A549 (cell line): Measurements from ENCODE around the gene CELF3. TPM values are rescaled to one million over a fixed set of nuclear protein-coding genes. Genes with fewer than 3 reads are reported as not detected.
A peak's percentile ranks its signal among the peaks of the same experiment; 100 is the strongest.

Source experiments
- ATAC-seq, 2 experiments: fragments of 200-7000 bp in 1 of 2; fragments of >200 bp in 1 of 2; cut with Nextera tagmentation in 1 of 2; cut with Tn5 transposase in 1 of 2; 3 replicates each; pipeline versions ENCODE4 v1.8.0 to v1.9.1; 2018 to 2020; ENCODE audit warnings: mild to moderate bottlenecking in 1 of 2, moderate library complexity in 1 of 2
- CTCF ChIA-PET: fragments of 300-600 bp; sonication (Branson Sonifier 250); formaldehyde crosslinking; extraction: SDS; loops from one replicate; lab custom pipeline; 2021; ENCODE audit warnings: antibody characterized with exemption, inconsistent platforms; lab: Yijun Ruan, JAX
- POLR2A ChIA-PET: fragments of 350-600 bp; formaldehyde crosslinking; extraction: SDS; loops from one replicate; lab custom pipeline; 2021; ENCODE audit warnings: antibody characterized with exemption, inconsistent platforms; lab: Yijun Ruan, JAX
- DNase-seq, 2 experiments: peaks; one replicate each; pipeline versions ENCODE4 v3.0.0 to v3.0.0-alpha.2; 2011 to 2016; ENCODE audit warnings: low read depth in 1 of 2, low spot score in 1 of 2
- FAIRE-seq: peaks from 2 replicates; lab custom pipeline; 2011; peaks lifted over from hg19 to GRCh38; lab: Jason Lieb, UNC
- H3K27ac ChIP-seq, 2 experiments: fragments of >200 bp; sonication (Bioruptor Twin); formaldehyde crosslinking; 3 replicates each; pipeline ENCODE4 v1.5.1; 2016 to 2017
- H3K4me1 ChIP-seq: fragments of >200 bp; sonication (Bioruptor Twin); formaldehyde crosslinking; 3 replicates; pipeline ENCODE4 v1.6.1; 2016
- H3K4me2 ChIP-seq: fragments of >200 bp; sonication (Bioruptor Twin); formaldehyde crosslinking; 3 replicates; pipeline ENCODE4 v1.6.1; 2016
- H3K4me3 ChIP-seq: fragments of >200 bp; sonication (Bioruptor Twin); formaldehyde crosslinking; 3 replicates; pipeline ENCODE4 v1.5.1; 2016
- H3K9me3 ChIP-seq: fragments of >200 bp; sonication (Bioruptor Twin); formaldehyde crosslinking; 3 replicates; pipeline ENCODE4 v1.6.1; 2016
- CBX2 ChIP-seq: fragments of 200-600 bp; sonication (generic); IDR thresholded peaks from 2 replicates; pipeline ENCODE4 v1.6.1; 2016; ENCODE audit warnings: low read depth, mild to moderate bottlenecking, borderline replicate concordance
- CEBPB ChIP-seq, 2 experiments: fragments of >200 bp in 1 of 2; sonication (Bioruptor Twin) in 1 of 2; formaldehyde crosslinking in 1 of 2; IDR thresholded peaks; 2 replicates each; pipeline ENCODE4 v1.6.1; 2012 to 2016
- CHD4 ChIP-seq: fragments of 200-600 bp; sonication (generic); IDR thresholded peaks from 2 replicates; pipeline ENCODE4 v1.6.1; 2016; ENCODE audit warnings: antibody characterized with exemption, mild to moderate bottlenecking, borderline replicate concordance
- EHF ChIP-seq: fragments of 250-450 bp; sonication (Bioruptor Pico); IDR thresholded peaks from 2 replicates; pipeline ENCODE4 v1.5.0; 2020; ENCODE audit warnings: mild to moderate bottlenecking
- MAFK ChIP-seq: fragments of 450-650 bp; IDR thresholded peaks from 2 replicates; pipeline ENCODE4 v1.6.1; 2014; ENCODE audit not compliant: partially characterized antibody
- MAZ ChIP-seq: fragments of 150-350 bp; IDR thresholded peaks from 2 replicates; pipeline ENCODE4 v1.6.1; 2014; ENCODE audit warnings: antibody characterized with exemption, low read depth, low read length, borderline replicate concordance
- NR3C1 ChIP-seq: fragments of >200 bp; sonication (Bioruptor Twin); formaldehyde crosslinking; IDR thresholded peaks from 3 replicates; pipeline ENCODE4 v1.6.1; 2017
- POLR2A ChIP-seq: IDR thresholded peaks from 2 replicates; pipeline ENCODE4 v1.6.1; 2012; ENCODE audit warnings: mild to moderate bottlenecking, low read length
- RAD21 ChIP-seq, 2 experiments: fragments of >200 bp in 1 of 2; sonication (Bioruptor Twin) in 1 of 2; formaldehyde crosslinking in 1 of 2; IDR thresholded peaks in 1 of 2; conservative IDR thresholded peaks in 1 of 2; 2 replicates in 1 of 2; 3 replicates in 1 of 2; pipeline ENCODE4 v1.6.1; 2012 to 2018; ENCODE audit warnings: inconsistent platforms in 1 of 2
- RARB ChIP-seq: fragments of 250-450 bp; sonication (Bioruptor Pico); IDR thresholded peaks from 2 replicates; pipeline ENCODE4 v1.8.0; 2021; ENCODE audit warnings: mild to moderate bottlenecking, moderate library complexity
- RFX5 ChIP-seq: fragments of 450-650 bp; IDR thresholded peaks from 2 replicates; pipeline ENCODE4 v1.7.1; 2014; ENCODE audit warnings: antibody characterized with exemption, mild to moderate bottlenecking, moderate library complexity
- WGBS: methylation state at CpG from one replicate; pipeline ENCODE4 v1.1.6; 2017; ENCODE audit errors: missing lambda C conversion rate; 5-methylcytosine and 5-hydroxymethylcytosine counted together
- polyA plus RNA-seq, 4 experiments: library from polyadenylated mRNA; depleted of rRNA in 3 of 4; stranded (reverse); fragments of >200 nt; fragmentation: RNase III in 1 of 4; extraction: RNeasy Plus Mini Kit Qiagen cat#74134 plus additional on column Dnase treatment in 1 of 4; gene quantifications; 2 replicates in 3 of 4; 3 replicates in 1 of 4; pipeline ENCODE4 v1.2.3, GENCODE V29; 2011 to 2017
- TF ChIP-seq, protein P1 (sequence below): IDR thresholded peaks from 2 replicates; pipeline ENCODE4 v1.6.1; 2012
- TF ChIP-seq, protein P2 (sequence below): IDR thresholded peaks from 2 replicates; pipeline ENCODE4 v1.6.1; 2012; ENCODE audit warnings: low read depth, borderline replicate concordance
- TF ChIP-seq, protein P3 (sequence below): fragments of 250-450 bp; sonication (Bioruptor Pico); IDR thresholded peaks from 2 replicates; pipeline ENCODE4 v1.5.0; 2020; ENCODE audit warnings: low read depth, mild to moderate bottlenecking, moderate library complexity
- TF ChIP-seq, protein P4 (sequence below): fragments of >200 bp; sonication (Bioruptor Twin); formaldehyde crosslinking; IDR thresholded peaks from 3 replicates; pipeline ENCODE4 v1.5.1; 2016

CELF3 gene
- polyA plus RNA-seq, 2 of the 4 experiments (the other 2 are of a cell fraction), result not detected

DNA sequence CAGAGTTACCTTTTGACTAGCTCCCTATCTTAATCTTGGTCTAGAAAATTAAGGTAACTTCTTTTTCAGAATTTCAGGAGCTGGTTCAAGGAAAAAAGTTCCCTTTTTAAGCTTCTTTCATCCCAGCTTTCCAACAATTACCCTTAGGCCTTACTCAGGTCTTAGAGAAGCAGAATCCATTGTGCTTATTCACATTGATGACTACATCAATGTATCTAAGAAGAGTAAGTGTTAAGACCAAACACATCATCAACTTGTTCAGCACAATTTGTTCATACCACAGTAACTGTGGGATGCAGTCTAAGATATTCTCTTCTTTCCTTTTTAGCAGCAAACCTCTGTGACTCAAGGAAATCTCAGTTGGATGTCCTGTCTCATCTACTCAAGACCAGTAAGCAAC is 42.6 kb upstream of the CELF3 start (continued):
- TF ChIP-seq, protein P1, sequence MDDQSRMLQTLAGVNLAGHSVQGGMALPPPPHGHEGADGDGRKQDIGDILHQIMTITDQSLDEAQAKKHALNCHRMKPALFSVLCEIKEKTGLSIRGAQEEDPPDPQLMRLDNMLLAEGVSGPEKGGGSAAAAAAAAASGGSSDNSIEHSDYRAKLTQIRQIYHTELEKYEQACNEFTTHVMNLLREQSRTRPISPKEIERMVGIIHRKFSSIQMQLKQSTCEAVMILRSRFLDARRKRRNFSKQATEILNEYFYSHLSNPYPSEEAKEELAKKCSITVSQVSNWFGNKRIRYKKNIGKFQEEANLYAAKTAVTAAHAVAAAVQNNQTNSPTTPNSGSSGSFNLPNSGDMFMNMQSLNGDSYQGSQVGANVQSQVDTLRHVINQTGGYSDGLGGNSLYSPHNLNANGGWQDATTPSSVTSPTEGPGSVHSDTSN, result no peak
- no peak for TF ChIP-seq CHD4
- TF ChIP-seq RAD21 (conservative IDR thresholded peaks at IDR 0.05 in 1 of 2, IDR thresholded peaks at IDR 0.05 in 1 of 2), result no peak

DNA sequence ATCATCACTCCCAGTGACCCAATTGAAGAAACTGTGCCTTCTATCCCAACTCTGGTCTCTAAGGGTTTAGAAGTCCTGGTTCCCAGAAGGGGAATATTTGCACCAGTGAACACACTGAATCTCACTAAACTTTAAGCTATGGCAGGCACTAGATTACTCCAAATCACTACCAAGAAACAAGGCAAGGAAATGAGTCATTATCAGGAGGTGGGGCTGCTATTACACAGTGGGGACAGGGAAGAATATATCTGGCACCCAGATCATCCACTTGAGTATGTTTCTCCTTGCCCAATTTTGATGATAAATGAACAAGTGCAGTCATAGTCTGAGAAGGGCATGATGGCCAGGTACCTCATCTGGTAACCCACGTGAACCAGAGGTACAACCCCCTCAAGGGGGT is 39.7 kb upstream of the CELF3 start:
- no peak for DNase-seq
- H3K27ac ChIP-seq, result no peak overlapping the region

DNA sequence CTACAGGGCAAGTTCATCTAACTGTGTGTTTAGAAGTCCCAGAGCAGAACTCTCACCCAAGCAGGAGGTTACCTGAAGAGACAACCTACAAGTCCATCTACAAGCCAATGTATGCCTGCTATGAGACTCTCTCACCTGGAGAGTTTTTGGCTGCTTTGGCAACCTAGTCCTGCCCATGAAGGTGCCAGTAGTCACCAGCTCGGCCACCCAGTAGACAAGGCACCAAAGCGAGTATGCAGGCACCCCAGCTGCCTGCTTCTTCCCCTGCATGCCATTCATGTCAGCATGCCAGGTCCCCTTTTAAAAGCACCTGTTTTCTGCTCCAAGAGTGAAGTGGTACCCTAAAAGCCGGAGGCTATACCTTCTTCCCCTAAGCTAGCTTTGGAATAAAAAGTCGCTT is 24.9 kb upstream of the CELF3 start:
- TF ChIP-seq, protein P2, sequence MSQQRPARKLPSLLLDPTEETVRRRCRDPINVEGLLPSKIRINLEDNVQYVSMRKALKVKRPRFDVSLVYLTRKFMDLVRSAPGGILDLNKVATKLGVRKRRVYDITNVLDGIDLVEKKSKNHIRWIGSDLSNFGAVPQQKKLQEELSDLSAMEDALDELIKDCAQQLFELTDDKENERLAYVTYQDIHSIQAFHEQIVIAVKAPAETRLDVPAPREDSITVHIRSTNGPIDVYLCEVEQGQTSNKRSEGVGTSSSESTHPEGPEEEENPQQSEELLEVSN, result no peak
- WGBS, result 67% methylated on average over 4 of the region's 4 CpGs
- POLR2A ChIA-PET, result no interaction called here
- CTCF ChIA-PET, result interaction anchor here (0.9 to 1.4 kb wide), 2 partner anchors 15 to 148 kb away, joined by 3 to 5 read pairs; no protein-coding TSS in a partner anchor
- ATAC-seq, result no peak
- Histone ChIP-seq H3K4me2 (no peak overlapping the region), H3K4me1 (no peaks in the 10 kb centered on the region), H3K27ac (no peak overlapping the region), H3K9me3 (peaks cover 9% of the 10 kb centered on the region), H3K4me3 (no peak overlapping the region)
- FAIRE-seq, result no peak
- no peak for DNase-seq

More for the DNA sequence above, 39.7 kb upstream of the CELF3 start:
- FAIRE-seq, result no peak
- POLR2A ChIA-PET, result no interaction called here
- Histone ChIP-seq H3K4me2 (no peak overlapping the region), H3K4me3 (no peak overlapping the region), H3K9me3 (no peaks in the 10 kb centered on the region), H3K4me1 (no peaks in the 10 kb centered on the region)
- ATAC-seq, result peak in 1 of 2 experiments; percentile 36; a peak in 1 of 6 replicates
- CTCF ChIA-PET, result interaction anchor here (0.5 to 2.4 kb wide), 5 partner anchors 13 to 212 kb away, joined by 3 to 6 read pairs (median 3); no protein-coding TSS in a partner anchor
- 60% methylated on average over 1 of the region's 1 CpG for WGBS
- TF ChIP-seq RARB (CRISPR knock-in tag) (no peak), POLR2A (no peak), RFX5 (no peak), CBX2 (no peak)
- TF ChIP-seq, protein P3, sequence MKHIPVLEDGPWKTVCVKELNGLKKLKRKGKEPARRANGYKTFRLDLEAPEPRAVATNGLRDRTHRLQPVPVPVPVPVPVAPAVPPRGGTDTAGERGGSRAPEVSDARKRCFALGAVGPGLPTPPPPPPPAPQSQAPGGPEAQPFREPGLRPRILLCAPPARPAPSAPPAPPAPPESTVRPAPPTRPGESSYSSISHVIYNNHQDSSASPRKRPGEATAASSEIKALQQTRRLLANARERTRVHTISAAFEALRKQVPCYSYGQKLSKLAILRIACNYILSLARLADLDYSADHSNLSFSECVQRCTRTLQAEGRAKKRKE (CRISPR knock-in tag), result no peak

DNA sequence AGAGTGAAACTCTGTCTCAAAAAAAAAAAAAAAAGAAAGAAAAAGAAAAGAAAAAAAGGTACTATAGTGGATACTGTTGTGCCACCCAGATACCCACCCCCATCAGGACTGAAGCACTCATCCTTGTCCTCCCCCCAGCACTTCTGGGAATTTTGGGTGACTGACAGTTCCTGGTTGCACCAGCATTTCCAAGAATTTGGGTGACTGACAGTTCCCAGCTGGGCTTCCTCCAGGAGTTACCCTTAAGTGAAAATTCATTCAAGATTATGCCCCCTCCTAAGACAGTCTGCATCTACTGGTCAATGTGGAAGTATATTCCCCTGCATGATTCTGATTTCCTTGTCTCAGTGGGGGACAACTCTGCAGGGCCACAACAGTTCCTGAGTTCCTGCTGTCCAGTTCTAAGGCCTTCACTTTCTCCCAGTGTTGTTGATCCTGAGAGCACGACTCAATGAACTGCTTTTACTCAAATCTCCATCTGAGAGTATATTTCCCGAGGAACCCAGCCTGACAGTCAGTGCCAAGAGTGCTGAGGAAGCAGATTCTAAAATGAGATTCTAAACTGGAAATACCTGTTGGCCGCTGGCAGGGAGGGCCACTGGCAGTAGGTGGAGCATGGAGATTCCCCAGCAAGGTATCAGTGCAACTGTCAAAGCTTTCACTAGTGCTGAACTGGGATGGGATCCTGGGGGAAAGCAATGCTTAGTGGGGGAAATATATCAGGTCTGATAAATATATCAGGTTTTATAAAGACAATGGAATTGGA is 23.2 kb upstream of the CELF3 start:
- POLR2A ChIA-PET, result no interaction called here
- no peak overlapping the region for H3K27ac ChIP-seq
- TF ChIP-seq RAD21 (conservative IDR thresholded peaks at IDR 0.05 in 1 of 2, IDR thresholded peaks at IDR 0.05 in 1 of 2) (no peak), MAZ (no peak), MAFK (peak; percentile 74), CEBPB (IDR thresholded peaks at IDR 0.05) (no peak), EHF (CRISPR knock-in tag) (no peak), NR3C1 (no peak)
- TF ChIP-seq, protein P4, sequence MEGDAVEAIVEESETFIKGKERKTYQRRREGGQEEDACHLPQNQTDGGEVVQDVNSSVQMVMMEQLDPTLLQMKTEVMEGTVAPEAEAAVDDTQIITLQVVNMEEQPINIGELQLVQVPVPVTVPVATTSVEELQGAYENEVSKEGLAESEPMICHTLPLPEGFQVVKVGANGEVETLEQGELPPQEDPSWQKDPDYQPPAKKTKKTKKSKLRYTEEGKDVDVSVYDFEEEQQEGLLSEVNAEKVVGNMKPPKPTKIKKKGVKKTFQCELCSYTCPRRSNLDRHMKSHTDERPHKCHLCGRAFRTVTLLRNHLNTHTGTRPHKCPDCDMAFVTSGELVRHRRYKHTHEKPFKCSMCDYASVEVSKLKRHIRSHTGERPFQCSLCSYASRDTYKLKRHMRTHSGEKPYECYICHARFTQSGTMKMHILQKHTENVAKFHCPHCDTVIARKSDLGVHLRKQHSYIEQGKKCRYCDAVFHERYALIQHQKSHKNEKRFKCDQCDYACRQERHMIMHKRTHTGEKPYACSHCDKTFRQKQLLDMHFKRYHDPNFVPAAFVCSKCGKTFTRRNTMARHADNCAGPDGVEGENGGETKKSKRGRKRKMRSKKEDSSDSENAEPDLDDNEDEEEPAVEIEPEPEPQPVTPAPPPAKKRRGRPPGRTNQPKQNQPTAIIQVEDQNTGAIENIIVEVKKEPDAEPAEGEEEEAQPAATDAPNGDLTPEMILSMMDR, result no peak
- H3K4me2 ChIP-seq, result no peak overlapping the region
- DNase-seq (no peak), FAIRE-seq (no peak), ATAC-seq (no peak)
- no peaks in the 10 kb centered on the region for H3K4me1 ChIP-seq
- CTCF ChIA-PET, result interaction anchor here (0.6 to 3.1 kb wide), 6 partner anchors 11 to 272 kb away, joined by 5 to 17 read pairs (median 7); no protein-coding TSS in a partner anchor
- H3K9me3 ChIP-seq, result peaks cover 9% of the 10 kb centered on the region
- 30% methylated on average over 3 of the region's 3 CpGs for WGBS
- no peak overlapping the region for H3K4me3 ChIP-seq
